GM23338 (cell line): ENCODE results near the gene CCR4.

Experiments used
- EZH2 ChIP-seq: fragments of 200-600 bp; sonication (generic); IDR thresholded peaks from one replicate; pipeline ENCODE4 v1.8.0; 2017; ENCODE audit warnings: antibody characterized with exemption, mild to moderate bottlenecking, low read depth; ENCODE audit not compliant: unreplicated experiment
- EZH2phosphoT487 ChIP-seq: fragments of 200-600 bp; sonication (generic); IDR thresholded peaks from one replicate; pipeline ENCODE4 v1.8.1; 2018; ENCODE audit warnings: antibody characterized with exemption; ENCODE audit not compliant: unreplicated experiment
- JUNB ChIP-seq: IDR thresholded peaks from one replicate; pipeline ENCODE4 v1.6.1; 2016; ENCODE audit warnings: antibody characterized with exemption; ENCODE audit not compliant: unreplicated experiment
- TF ChIP-seq, protein P1 (sequence below), 2 experiments: fragments of 200-600 bp in 1 of 2; sonication (generic) in 1 of 2; conservative IDR thresholded peaks; 2 replicates each; pipeline versions ENCODE4 v1.5.1 to v1.6.1; 2016 to 2017; ENCODE audit warnings: antibody characterized with exemption in 2 of 2, low read depth in 2 of 2, mild to moderate bottlenecking in 2 of 2, moderate library complexity in 1 of 2
- TF ChIP-seq, protein P2 (sequence below): IDR thresholded peaks from one replicate; pipeline ENCODE4 v1.6.1; 2018; ENCODE audit warnings: antibody characterized with exemption; ENCODE audit not compliant: unreplicated experiment

DNA sequence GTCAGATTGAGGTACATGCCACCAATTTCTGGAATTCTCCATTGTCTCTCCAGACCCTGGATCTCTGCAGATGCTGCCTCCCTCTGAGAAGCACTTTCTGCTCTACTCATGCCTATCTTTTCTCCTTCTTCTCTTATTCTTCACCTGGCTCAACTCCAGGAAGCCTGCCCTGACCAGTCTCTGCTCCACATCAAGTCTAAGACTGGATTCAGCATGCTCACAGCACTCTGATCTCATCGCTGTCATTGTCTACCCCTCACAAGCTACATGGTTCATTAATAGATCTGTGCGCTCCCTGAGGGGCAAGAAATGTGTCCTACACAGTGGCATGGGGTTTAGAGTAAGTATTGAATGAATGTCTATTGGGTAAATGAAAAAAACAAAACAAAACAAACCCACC is 38.7 kb downstream of the CCR4 start:
- TF ChIP-seq JUNB (no peak), EZH2 (no peak), EZH2phosphoT487 (no peak)
- TF ChIP-seq, protein P1, sequence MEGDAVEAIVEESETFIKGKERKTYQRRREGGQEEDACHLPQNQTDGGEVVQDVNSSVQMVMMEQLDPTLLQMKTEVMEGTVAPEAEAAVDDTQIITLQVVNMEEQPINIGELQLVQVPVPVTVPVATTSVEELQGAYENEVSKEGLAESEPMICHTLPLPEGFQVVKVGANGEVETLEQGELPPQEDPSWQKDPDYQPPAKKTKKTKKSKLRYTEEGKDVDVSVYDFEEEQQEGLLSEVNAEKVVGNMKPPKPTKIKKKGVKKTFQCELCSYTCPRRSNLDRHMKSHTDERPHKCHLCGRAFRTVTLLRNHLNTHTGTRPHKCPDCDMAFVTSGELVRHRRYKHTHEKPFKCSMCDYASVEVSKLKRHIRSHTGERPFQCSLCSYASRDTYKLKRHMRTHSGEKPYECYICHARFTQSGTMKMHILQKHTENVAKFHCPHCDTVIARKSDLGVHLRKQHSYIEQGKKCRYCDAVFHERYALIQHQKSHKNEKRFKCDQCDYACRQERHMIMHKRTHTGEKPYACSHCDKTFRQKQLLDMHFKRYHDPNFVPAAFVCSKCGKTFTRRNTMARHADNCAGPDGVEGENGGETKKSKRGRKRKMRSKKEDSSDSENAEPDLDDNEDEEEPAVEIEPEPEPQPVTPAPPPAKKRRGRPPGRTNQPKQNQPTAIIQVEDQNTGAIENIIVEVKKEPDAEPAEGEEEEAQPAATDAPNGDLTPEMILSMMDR (conservative IDR thresholded peaks at IDR 0.05; ENCODE audit: low read depth in 2 of 2): no peak
- TF ChIP-seq, protein P2, sequence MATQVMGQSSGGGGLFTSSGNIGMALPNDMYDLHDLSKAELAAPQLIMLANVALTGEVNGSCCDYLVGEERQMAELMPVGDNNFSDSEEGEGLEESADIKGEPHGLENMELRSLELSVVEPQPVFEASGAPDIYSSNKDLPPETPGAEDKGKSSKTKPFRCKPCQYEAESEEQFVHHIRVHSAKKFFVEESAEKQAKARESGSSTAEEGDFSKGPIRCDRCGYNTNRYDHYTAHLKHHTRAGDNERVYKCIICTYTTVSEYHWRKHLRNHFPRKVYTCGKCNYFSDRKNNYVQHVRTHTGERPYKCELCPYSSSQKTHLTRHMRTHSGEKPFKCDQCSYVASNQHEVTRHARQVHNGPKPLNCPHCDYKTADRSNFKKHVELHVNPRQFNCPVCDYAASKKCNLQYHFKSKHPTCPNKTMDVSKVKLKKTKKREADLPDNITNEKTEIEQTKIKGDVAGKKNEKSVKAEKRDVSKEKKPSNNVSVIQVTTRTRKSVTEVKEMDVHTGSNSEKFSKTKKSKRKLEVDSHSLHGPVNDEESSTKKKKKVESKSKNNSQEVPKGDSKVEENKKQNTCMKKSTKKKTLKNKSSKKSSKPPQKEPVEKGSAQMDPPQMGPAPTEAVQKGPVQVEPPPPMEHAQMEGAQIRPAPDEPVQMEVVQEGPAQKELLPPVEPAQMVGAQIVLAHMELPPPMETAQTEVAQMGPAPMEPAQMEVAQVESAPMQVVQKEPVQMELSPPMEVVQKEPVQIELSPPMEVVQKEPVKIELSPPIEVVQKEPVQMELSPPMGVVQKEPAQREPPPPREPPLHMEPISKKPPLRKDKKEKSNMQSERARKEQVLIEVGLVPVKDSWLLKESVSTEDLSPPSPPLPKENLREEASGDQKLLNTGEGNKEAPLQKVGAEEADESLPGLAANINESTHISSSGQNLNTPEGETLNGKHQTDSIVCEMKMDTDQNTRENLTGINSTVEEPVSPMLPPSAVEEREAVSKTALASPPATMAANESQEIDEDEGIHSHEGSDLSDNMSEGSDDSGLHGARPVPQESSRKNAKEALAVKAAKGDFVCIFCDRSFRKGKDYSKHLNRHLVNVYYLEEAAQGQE: no peak
